Measurements from ENCODE around the gene STT3B.

The STT3B gene

GRCh38 chr3:31530960-31531335 lies 1.8 kb upstream of the STT3B start:
- H3K36me3 ChIP-seq (ENCODE audit: insufficient read depth, low read length): no peaks in the 10 kb centered on the region
- H3K9ac ChIP-seq (ENCODE audit: low read depth, low read length): peak overlapping the region; percentile 99
- H3K9me3 ChIP-seq (ENCODE audit: control insufficient read depth, insufficient read depth, low read length): no peaks in the 10 kb centered on the region
- H3K4me1 ChIP-seq (ENCODE audit: insufficient read depth, low read length): no peaks in the 10 kb centered on the region

- H3K4me1 ChIP-seq (ENCODE audit: insufficient read depth, low read length): peaks cover 4% of the 10 kb centered on the region; the same call in 1 of the 2 replicates
- no peaks in the 10 kb centered on the region for H3K36me3 ChIP-seq (ENCODE audit: insufficient read depth, low read length)
- H3K9ac ChIP-seq (ENCODE audit: low read depth, low read length): peak overlapping the region; percentile 99
- no peaks in the 10 kb centered on the region for H3K9me3 ChIP-seq (ENCODE audit: control insufficient read depth, insufficient read depth, low read length)
Measured at GRCh38 chr3:31531452-31531991, 1.2 kb upstream of the STT3B start.

GRCh38 chr3:31531992-31532586 lies 636 bp upstream of the STT3B start:
- Histone ChIP-seq H3K9me3 (ENCODE audit: control insufficient read depth, insufficient read depth, low read length) (no peaks in the 10 kb centered on the region), H3K9ac (ENCODE audit: low read depth, low read length) (peak overlapping the region; percentile 99), H3K36me3 (ENCODE audit: insufficient read depth, low read length) (no peaks in the 10 kb centered on the region), H3K4me1 (ENCODE audit: insufficient read depth, low read length) (peaks cover 10% of the 10 kb centered on the region; the same call in 1 of the 2 replicates)

GRCh38 chr3:31533169-31534064 lies 692 bp downstream of the STT3B start:
- H3K4me1 ChIP-seq (ENCODE audit: insufficient read depth, low read length): peaks cover 15% of the 10 kb centered on the region; the same call in 1 of the 2 replicates
- no peaks in the 10 kb centered on the region for H3K36me3 ChIP-seq (ENCODE audit: insufficient read depth, low read length)
- H3K9ac ChIP-seq (ENCODE audit: low read depth, low read length): peak overlapping the region; percentile 99
- H3K9me3 ChIP-seq (ENCODE audit: control insufficient read depth, insufficient read depth, low read length): no peaks in the 10 kb centered on the region

GRCh38 chr3:31534065-31534425 lies 1.3 kb downstream of the STT3B start:
- H3K9ac ChIP-seq (ENCODE audit: low read depth, low read length): peak overlapping the region; percentile 99
- peaks cover 15% of the 10 kb centered on the region; the same call in 1 of the 2 replicates for H3K4me1 ChIP-seq (ENCODE audit: insufficient read depth, low read length)
- no peaks in the 10 kb centered on the region for H3K9me3 ChIP-seq (ENCODE audit: control insufficient read depth, insufficient read depth, low read length)
- H3K36me3 ChIP-seq (ENCODE audit: insufficient read depth, low read length): no peaks in the 10 kb centered on the region

DNA sequence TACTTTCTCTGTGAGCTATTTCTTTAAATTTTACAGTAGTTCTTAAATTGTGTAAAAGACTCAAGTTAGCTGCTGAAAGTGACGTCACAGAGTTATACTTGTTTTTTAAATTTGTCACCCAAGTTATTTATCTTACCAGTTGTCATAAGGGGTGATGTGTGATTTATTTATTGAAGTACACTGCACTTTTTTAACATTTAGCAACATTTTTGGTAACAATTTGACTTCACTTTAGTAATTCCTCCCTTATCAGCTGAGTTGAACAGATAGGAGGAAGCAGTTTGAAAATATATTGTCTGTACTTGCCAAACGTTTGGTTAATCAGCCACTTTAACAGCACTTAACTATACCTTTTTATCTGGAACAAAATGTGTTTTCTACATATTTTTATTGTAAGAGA lies 3.8 kb downstream of the STT3B start:
- Histone ChIP-seq H3K36me3 (ENCODE audit: insufficient read depth, low read length) (no peaks in the 10 kb centered on the region), H3K9me3 (ENCODE audit: control insufficient read depth, insufficient read depth, low read length) (no peaks in the 10 kb centered on the region), H3K4me1 (ENCODE audit: insufficient read depth, low read length) (peaks cover 15% of the 10 kb centered on the region; the same call in 1 of the 2 replicates), H3K9ac (ENCODE audit: low read depth, low read length) (0 out of 2 replicates have a peak overlapping the region, but pooled peaks have one; percentile 10)

- Histone ChIP-seq H3K36me3 (ENCODE audit: insufficient read depth, low read length) (no peaks in the 10 kb centered on the region), H3K9ac (ENCODE audit: low read depth, low read length) (no peak overlapping the region), H3K4me1 (ENCODE audit: insufficient read depth, low read length) (peaks cover 15% of the 10 kb centered on the region; the same call in 1 of the 2 replicates), H3K9me3 (ENCODE audit: control insufficient read depth, insufficient read depth, low read length) (no peaks in the 10 kb centered on the region)
Measured at GRCh38 chr3:31538801-31539200, 6.1 kb downstream of the STT3B start.

GRCh38 chr3:31539275-31539674 lies 6.5 kb downstream of the STT3B start:
- Histone ChIP-seq H3K9ac (ENCODE audit: low read depth, low read length) (no peak overlapping the region), H3K9me3 (ENCODE audit: control insufficient read depth, insufficient read depth, low read length) (no peaks in the 10 kb centered on the region), H3K4me1 (ENCODE audit: insufficient read depth, low read length) (peaks cover 15% of the 10 kb centered on the region; the same call in 1 of the 2 replicates), H3K36me3 (ENCODE audit: insufficient read depth, low read length) (no peaks in the 10 kb centered on the region)

DNA sequence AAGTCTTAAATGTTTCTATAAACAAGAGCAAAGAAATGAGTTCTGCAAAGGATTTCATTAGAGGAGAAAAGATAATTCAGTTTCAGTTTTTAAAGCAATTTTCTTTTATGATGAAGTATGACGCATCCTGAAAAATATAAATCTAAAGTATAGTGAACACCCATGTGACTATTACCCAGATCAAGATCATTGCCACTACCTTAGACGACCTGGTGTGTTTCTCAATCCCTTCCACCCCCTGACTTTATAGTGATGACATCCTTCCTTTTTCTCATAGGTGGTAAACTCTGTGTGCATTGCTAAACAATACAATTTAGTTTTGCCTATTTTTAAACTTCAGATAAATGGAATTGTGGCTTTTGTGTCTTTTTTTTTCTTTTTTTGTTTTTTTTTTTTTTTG lies 8.4 kb downstream of the STT3B start:
- no peaks in the 10 kb centered on the region for H3K36me3 ChIP-seq (ENCODE audit: insufficient read depth, low read length)
- H3K9ac ChIP-seq (ENCODE audit: low read depth, low read length): no peak overlapping the region
- no peaks in the 10 kb centered on the region for H3K9me3 ChIP-seq (ENCODE audit: control insufficient read depth, insufficient read depth, low read length)
- peaks cover 16% of the 10 kb centered on the region; the same call in 1 of the 2 replicates for H3K4me1 ChIP-seq (ENCODE audit: insufficient read depth, low read length)

GRCh38 chr3:31542246-31542645 lies 9.5 kb downstream of the STT3B start:
- Histone ChIP-seq H3K9me3 (ENCODE audit: control insufficient read depth, insufficient read depth, low read length) (no peaks in the 10 kb centered on the region), H3K4me1 (ENCODE audit: insufficient read depth, low read length) (peaks cover 9% of the 10 kb centered on the region), H3K36me3 (ENCODE audit: insufficient read depth, low read length) (no peaks in the 10 kb centered on the region), H3K9ac (ENCODE audit: low read depth, low read length) (no peak overlapping the region)

DNA sequence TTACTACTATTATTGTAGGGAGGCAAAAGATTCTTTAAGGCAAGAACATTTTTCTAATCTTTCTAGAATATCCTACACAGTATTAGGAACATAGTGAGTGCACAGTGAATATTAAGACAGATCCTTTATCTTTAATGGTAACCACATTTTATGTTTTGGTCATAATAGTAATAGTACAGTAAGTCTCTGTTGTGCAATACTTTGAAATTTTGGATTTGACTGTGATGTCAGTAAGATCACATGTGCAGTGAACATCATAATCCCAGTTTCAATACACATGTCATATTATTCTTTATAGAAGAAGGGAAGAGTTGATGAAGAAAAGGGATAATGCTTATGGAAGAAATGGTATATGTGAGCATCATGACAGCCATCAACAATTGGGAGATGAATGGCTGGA lies 10.7 kb downstream of the STT3B start:
- H3K9ac ChIP-seq (ENCODE audit: low read depth, low read length): no peak overlapping the region

DNA sequence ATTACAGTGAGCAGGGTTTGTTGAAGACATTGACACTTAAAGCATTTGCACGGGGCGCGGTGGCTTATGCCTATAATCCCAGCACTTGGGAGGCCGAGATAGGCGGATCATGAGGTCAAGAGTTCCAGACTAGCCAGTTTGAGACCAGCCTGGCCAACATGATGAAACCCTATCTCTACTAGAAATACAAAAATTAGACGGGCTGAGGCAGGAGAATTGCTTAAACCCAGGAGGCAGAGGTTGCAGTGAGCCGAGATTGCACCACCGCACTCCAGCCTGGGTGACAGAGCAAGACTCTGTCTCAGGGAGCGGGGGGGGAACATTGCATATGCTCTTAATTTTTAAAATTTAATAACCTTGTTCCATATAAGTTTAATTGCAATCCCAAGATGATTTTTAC lies 11.9 kb downstream of the STT3B start:
- H3K4me1 ChIP-seq (ENCODE audit: insufficient read depth, low read length): peaks cover 14% of the 10 kb centered on the region
- H3K36me3 ChIP-seq (ENCODE audit: insufficient read depth, low read length): no peaks in the 10 kb centered on the region
- H3K9ac ChIP-seq (ENCODE audit: low read depth, low read length): no peak overlapping the region
- H3K9me3 ChIP-seq (ENCODE audit: control insufficient read depth, insufficient read depth, low read length): no peaks in the 10 kb centered on the region

More for the DNA sequence above, 10.7 kb downstream of the STT3B start:
- Histone ChIP-seq H3K4me1 (ENCODE audit: insufficient read depth, low read length) (peaks cover 14% of the 10 kb centered on the region), H3K9me3 (ENCODE audit: control insufficient read depth, insufficient read depth, low read length) (no peaks in the 10 kb centered on the region), H3K36me3 (ENCODE audit: insufficient read depth, low read length) (no peaks in the 10 kb centered on the region)

- no peaks in the 10 kb centered on the region for H3K36me3 ChIP-seq (ENCODE audit: insufficient read depth, low read length)
- H3K9ac ChIP-seq (ENCODE audit: low read depth, low read length): no peak overlapping the region
- H3K9me3 ChIP-seq (ENCODE audit: control insufficient read depth, insufficient read depth, low read length): no peaks in the 10 kb centered on the region
- H3K4me1 ChIP-seq (ENCODE audit: insufficient read depth, low read length): peaks cover 14% of the 10 kb centered on the region
Measured at GRCh38 chr3:31546162-31546561, 13.4 kb downstream of the STT3B start.

GRCh38 chr3:31546725-31547124 lies 14.0 kb downstream of the STT3B start:
- no peak overlapping the region for H3K9ac ChIP-seq (ENCODE audit: low read depth, low read length)
- H3K36me3 ChIP-seq (ENCODE audit: insufficient read depth, low read length): no peaks in the 10 kb centered on the region
- no peaks in the 10 kb centered on the region for H3K9me3 ChIP-seq (ENCODE audit: control insufficient read depth, insufficient read depth, low read length)
- peaks cover 14% of the 10 kb centered on the region for H3K4me1 ChIP-seq (ENCODE audit: insufficient read depth, low read length)
